Measurements from ENCODE around the gene GSTM5. TPM values are rescaled to one million over a fixed set of nuclear protein-coding genes. Genes with fewer than 3 reads are reported as not detected.

GSTM5 gene
- polyA plus RNA-seq, 3 donors, result not detected

DNA sequence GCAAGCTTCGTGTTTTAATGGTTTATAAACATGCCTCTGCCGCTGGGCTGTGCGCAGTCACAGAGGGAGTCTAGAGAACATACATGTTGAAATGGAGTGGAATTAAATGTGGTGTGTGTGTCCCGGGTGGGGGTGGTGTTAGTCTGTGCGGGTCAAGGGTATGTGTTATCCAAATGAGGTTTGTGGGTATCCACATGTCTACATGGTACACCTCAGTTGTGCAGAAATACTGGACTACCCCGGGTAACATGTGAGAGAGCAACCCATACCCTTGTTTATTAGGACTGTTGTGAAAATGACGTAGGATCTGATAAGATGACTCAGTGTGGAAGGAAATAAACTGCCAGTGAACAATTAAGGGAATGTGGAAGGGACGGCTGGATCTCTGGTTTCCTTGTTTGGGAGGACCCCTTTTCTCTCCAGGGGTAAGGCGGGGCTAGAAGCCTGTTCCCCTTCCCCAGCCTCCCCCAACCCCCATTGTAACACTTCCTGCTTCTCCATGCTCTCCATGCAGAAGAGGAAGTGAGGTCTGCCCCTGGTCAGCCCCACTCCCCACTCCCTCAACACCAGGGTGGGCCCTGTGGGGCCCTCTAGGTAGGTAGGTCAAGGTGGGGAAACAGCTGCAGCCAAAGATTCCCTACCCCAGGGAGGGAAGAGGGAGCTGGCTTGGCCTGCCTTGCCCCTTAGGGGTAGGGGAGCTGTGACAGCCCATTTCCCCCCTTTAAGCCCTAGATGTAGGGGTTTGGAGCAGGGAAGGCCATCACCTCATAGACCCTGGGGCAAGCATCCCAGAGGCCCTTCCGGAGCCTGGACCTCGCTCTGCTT, 51.0 kb downstream of the GSTM5 start:
- H3K4me3 Mint-ChIP-seq, result peak overlapping the region in 1 of 2 donors; percentile 57
- peak overlapping the region in 1 of 3 experiments; percentile 21 for H3K4me3 ChIP-seq (replicated peaks in 1 of 3; ENCODE audit: low read depth in 2 of 3, low read length in 3 of 3)
- H3K9ac ChIP-seq (ENCODE audit: insufficient read depth, low read length, poor library complexity, severe bottlenecking), result peak overlapping the region; percentile 66

GRCh38 chr1:109763646-109764415, 51.8 kb downstream of the GSTM5 start, which contains the start of gene EPS8L3:
Gene EPS8L3, minus strand, starts transcription at chr1:109763923. Its CDS starts 2,174 bp downstream, at chr1:109761749.
- Histone ChIP-seq H3K4me1 (ENCODE audit: control insufficient read depth in 1 of 2, insufficient read depth in 2 of 2, low read length in 2 of 2) (peaks cover 20 to 22% of the 10 kb centered on the region in 2 donors), H3K4me2 (replicated peaks; ENCODE audit: extremely low read depth, low read length, poor library complexity, severe bottlenecking) (peak within 1 kb of the TSS; percentile 47), H4K20me1 (ENCODE audit: insufficient read depth, low read length) (no peaks in the 10 kb centered on the region), H3K27ac (ENCODE audit: low read depth in 1 of 2, low read length in 2 of 2) (peak within 1 kb of the TSS; percentile 45 to 84), H3K27me3 (ENCODE audit: control insufficient read depth in 2 of 2, insufficient read depth in 2 of 2, low read length in 2 of 2) (no peaks in the 10 kb centered on the region), H3K4me3 (replicated peaks in 1 of 3; ENCODE audit: low read depth in 2 of 3, low read length in 3 of 3) (peak within 1 kb of the TSS in 1 of 3 experiments; percentile 21), H3K9ac (ENCODE audit: insufficient read depth, low read length, poor library complexity, severe bottlenecking) (peak within 1 kb of the TSS; percentile 66), H2AFZ (ENCODE audit: insufficient read depth, low read depth, low read length, poor library complexity, severe bottlenecking) (peak within 1 kb of the TSS; percentile 71), H3K79me2 (ENCODE audit: insufficient read depth, low read length) (no peaks in the 10 kb centered on the region), H3K9me3 (replicated peaks in 1 of 2; ENCODE audit: control insufficient read depth in 1 of 2, insufficient read depth in 1 of 2, low read length in 2 of 2) (no peaks in the 10 kb centered on the region), H3K36me3 (replicated peaks in 1 of 2; ENCODE audit: control insufficient read depth in 1 of 2, insufficient read depth in 2 of 2, low read length in 2 of 2) (no peaks in the 10 kb centered on the region)
- H3K4me3 Mint-ChIP-seq, result peak within 1 kb of the TSS in 1 of 2 donors; percentile 57
- H3K4me1 Mint-ChIP-seq, result peaks cover 27% of the 10 kb centered on the region
- TF ChIP-seq, protein P1, sequence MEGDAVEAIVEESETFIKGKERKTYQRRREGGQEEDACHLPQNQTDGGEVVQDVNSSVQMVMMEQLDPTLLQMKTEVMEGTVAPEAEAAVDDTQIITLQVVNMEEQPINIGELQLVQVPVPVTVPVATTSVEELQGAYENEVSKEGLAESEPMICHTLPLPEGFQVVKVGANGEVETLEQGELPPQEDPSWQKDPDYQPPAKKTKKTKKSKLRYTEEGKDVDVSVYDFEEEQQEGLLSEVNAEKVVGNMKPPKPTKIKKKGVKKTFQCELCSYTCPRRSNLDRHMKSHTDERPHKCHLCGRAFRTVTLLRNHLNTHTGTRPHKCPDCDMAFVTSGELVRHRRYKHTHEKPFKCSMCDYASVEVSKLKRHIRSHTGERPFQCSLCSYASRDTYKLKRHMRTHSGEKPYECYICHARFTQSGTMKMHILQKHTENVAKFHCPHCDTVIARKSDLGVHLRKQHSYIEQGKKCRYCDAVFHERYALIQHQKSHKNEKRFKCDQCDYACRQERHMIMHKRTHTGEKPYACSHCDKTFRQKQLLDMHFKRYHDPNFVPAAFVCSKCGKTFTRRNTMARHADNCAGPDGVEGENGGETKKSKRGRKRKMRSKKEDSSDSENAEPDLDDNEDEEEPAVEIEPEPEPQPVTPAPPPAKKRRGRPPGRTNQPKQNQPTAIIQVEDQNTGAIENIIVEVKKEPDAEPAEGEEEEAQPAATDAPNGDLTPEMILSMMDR (IDR thresholded peaks at IDR 0.05), result no peak
- intact Hi-C loops (cut with micrococcal nuclease), result no loop called here
- peaks cover 0 to 6% (median 2%) of the 10 kb centered on the region in 3 donors for H3K27me3 Mint-ChIP-seq (ENCODE audit: low read depth in 3 of 3)
- no peaks in the 10 kb centered on the region for H3K9me3 Mint-ChIP-seq
- no peaks in the 10 kb centered on the region for H3K36me3 Mint-ChIP-seq
- 87% methylated on average over 10 of the region's 11 CpGs for WGBS (ENCODE audit: insufficient coverage)
- no peak for DNase-seq
- H3K27ac Mint-ChIP-seq, result peak within 1 kb of the TSS; percentile 75 to 92 (median 83)

More for the DNA sequence above, 51.0 kb downstream of the GSTM5 start:
- Mint-ChIP-seq H3K9me3 (no peaks in the 10 kb centered on the region), H3K27me3 (ENCODE audit: low read depth in 3 of 3) (peaks cover 0 to 6% (median 2%) of the 10 kb centered on the region in 3 donors), H3K27ac (peak overlapping the region; percentile 75 to 92 (median 81)), H3K4me1 (peaks cover 27% of the 10 kb centered on the region), H3K36me3 (no peaks in the 10 kb centered on the region)
- TF ChIP-seq, protein P1 (IDR thresholded peaks at IDR 0.05), result no peak
- Histone ChIP-seq H3K79me2 (ENCODE audit: insufficient read depth, low read length) (no peaks in the 10 kb centered on the region), H4K20me1 (ENCODE audit: insufficient read depth, low read length) (no peaks in the 10 kb centered on the region), H2AFZ (ENCODE audit: insufficient read depth, low read depth, low read length, poor library complexity, severe bottlenecking) (peak overlapping the region; percentile 71), H3K9me3 (replicated peaks in 1 of 2; ENCODE audit: control insufficient read depth in 1 of 2, insufficient read depth in 1 of 2, low read length in 2 of 2) (no peaks in the 10 kb centered on the region), H3K36me3 (replicated peaks in 1 of 2; ENCODE audit: control insufficient read depth in 1 of 2, insufficient read depth in 2 of 2, low read length in 2 of 2) (no peaks in the 10 kb centered on the region), H3K27ac (ENCODE audit: low read depth in 1 of 2, low read length in 2 of 2) (peak overlapping the region; percentile 45 to 84), H3K27me3 (ENCODE audit: control insufficient read depth in 2 of 2, insufficient read depth in 2 of 2, low read length in 2 of 2) (no peaks in the 10 kb centered on the region), H3K4me1 (ENCODE audit: control insufficient read depth in 1 of 2, insufficient read depth in 2 of 2, low read length in 2 of 2) (peaks cover 20 to 22% of the 10 kb centered on the region in 2 donors), H3K4me2 (replicated peaks; ENCODE audit: extremely low read depth, low read length, poor library complexity, severe bottlenecking) (peak overlapping the region; percentile 47)
- 80% methylated on average over 7 of the region's 11 CpGs for WGBS (ENCODE audit: insufficient coverage)
- intact Hi-C loops (cut with micrococcal nuclease), result no loop called here
- DNase-seq, result peak; percentile 58 to 87 (median 63)

All from CD14-positive monocyte (primary cell).